AG04449 (cell line): Measurements from ENCODE around the gene ARL14.

ENCODE experiments used
- CTCF ChIA-PET: fragments of 350-600 bp; formaldehyde crosslinking; extraction: SDS; loops from one replicate; lab custom pipeline; 2021; ENCODE audit warnings: antibody characterized with exemption; lab: Yijun Ruan, JAX
- POLR2A ChIA-PET: fragments of 400-600, 350-600 bp; formaldehyde crosslinking; extraction: SDS; loops from one replicate; lab custom pipeline; 2020; ENCODE audit warnings: antibody characterized with exemption, inconsistent platforms; lab: Yijun Ruan, JAX
- DNase-seq: peaks from one replicate; pipeline ENCODE4 v3.0.0-alpha.2; 2010; ENCODE audit warnings: low read depth, low spot score
- H3K4me3 ChIP-seq: 2 replicates; pipeline ENCODE4 v1.5.1; 2011; ENCODE audit warnings: low read depth, mild to moderate bottlenecking, control low read depth, low read length
- CTCF ChIP-seq: IDR thresholded peaks from one replicate; pipeline ENCODE4 v1.5.1; 2011; ENCODE audit warnings: mild to moderate bottlenecking, moderate library complexity, low read length, control low read depth, inconsistent platforms; ENCODE audit not compliant: insufficient read depth; ENCODE audit errors: missing control alignments

ARL14 gene

GRCh38 chr3:160641665-160642309, 35.2 kb upstream of the ARL14 start:
- ChIA-PET CTCF (interaction anchor here (0.8 kb wide), 1 partner anchor 45 kb away, joined by 3 read pairs; no protein-coding TSS in a partner anchor), POLR2A (no interaction called here)
- no peak overlapping the region for H3K4me3 ChIP-seq
- no peak for DNase-seq
- no peak for TF ChIP-seq CTCF

- ChIA-PET CTCF (no interaction called here), POLR2A (interaction anchor here (1.1 kb wide), 1 partner anchor 111 kb away, joined by 4 read pairs; no protein-coding TSS in a partner anchor)
- TF ChIP-seq CTCF: peak; percentile 11
- DNase-seq: no peak
- no peak overlapping the region for H3K4me3 ChIP-seq
Measured at GRCh38 chr3:160643994-160644393, 33.0 kb upstream of the ARL14 start.

GRCh38 chr3:160644491-160644890, 32.5 kb upstream of the ARL14 start:
- TF ChIP-seq CTCF: no peak
- DNase-seq: no peak
- POLR2A ChIA-PET: interaction anchor here (1.1 kb wide), 1 partner anchor 110 kb away, joined by 4 read pairs; no protein-coding TSS in a partner anchor
- CTCF ChIA-PET: no interaction called here
- H3K4me3 ChIP-seq: no peak overlapping the region

- ChIA-PET POLR2A (no interaction called here), CTCF (no interaction called here)
- H3K4me3 ChIP-seq: no peak overlapping the region
- no peak for DNase-seq
- TF ChIP-seq CTCF: no peak
Measured at GRCh38 chr3:160648701-160649100, 28.3 kb upstream of the ARL14 start.

GRCh38 chr3:160649596-160649995, 27.4 kb upstream of the ARL14 start:
- no peak for DNase-seq
- ChIA-PET POLR2A (interaction anchor here (0.6 kb wide), 1 partner anchor 105 kb away, joined by 3 read pairs; no protein-coding TSS in a partner anchor), CTCF (no interaction called here)
- no peak for TF ChIP-seq CTCF
- no peak overlapping the region for H3K4me3 ChIP-seq

- no peak for DNase-seq
- no peak overlapping the region for H3K4me3 ChIP-seq
- ChIA-PET POLR2A (no interaction called here), CTCF (no interaction called here)
- no peak for TF ChIP-seq CTCF
Measured at GRCh38 chr3:160653512-160653911, 23.4 kb upstream of the ARL14 start.
